Measurements from ENCODE around the gene MED23.

GRCh38 chr6:131523988-131524673 is 103.9 kb downstream of the MED23 start:
- TF ChIP-seq CTCF (conservative IDR thresholded peaks at IDR 0.05 in 1 of 2, IDR thresholded peaks at IDR 0.05 in 1 of 2; ENCODE audit: low read depth in 1 of 2, low read length in 2 of 2) (no peak), EZH2 (IDR thresholded peaks at IDR 0.05; ENCODE audit: low read length, missing control alignments) (no peak)

Measured in fibroblast of lung (primary cell).